GM18868 (cell line): Measurements from ENCODE around the gene NRXN3.

ENCODE experiments used
- ATAC-seq: cut with Tn5 transposase; IDR thresholded peaks from one replicate; pipeline ENCODE4 v1.9.1; 2021; ENCODE audit warnings: mild to moderate bottlenecking, moderate library complexity; ENCODE audit not compliant: unreplicated experiment

NRXN3 gene

DNA sequence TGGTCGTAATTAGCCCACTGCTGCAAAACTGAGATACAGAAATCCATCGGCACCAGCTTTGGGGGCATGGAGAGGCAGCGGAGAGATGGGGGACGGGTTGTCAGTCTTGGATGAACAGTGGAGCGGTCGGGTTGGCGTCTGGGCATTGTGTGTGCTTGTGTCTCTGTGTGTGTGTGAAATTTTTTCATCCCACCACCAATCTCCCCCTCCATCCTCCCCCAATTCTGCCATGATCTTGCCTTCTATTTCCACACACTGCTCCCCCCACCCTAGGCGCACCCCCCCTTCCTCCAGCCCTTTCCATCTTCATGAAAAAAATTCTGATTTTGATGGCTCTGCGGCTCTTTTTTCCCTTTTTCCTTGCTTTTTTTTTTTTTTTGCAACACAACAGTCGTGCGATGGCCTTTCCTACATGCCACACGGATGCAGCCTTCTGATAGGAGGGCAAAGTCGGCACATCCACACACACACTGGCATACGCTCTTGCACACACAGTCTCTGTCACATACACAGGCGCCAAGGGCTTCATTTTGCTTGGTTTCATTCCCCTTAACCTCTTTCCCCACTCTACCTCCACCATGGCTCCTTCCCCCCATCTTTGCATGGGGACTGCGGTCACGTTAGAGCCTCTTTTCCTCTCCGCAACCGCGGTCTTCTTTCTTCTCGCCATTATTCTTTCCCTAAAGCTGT, 3.3 kb downstream of the NRXN3 start:
- ATAC-seq: no peak

DNA sequence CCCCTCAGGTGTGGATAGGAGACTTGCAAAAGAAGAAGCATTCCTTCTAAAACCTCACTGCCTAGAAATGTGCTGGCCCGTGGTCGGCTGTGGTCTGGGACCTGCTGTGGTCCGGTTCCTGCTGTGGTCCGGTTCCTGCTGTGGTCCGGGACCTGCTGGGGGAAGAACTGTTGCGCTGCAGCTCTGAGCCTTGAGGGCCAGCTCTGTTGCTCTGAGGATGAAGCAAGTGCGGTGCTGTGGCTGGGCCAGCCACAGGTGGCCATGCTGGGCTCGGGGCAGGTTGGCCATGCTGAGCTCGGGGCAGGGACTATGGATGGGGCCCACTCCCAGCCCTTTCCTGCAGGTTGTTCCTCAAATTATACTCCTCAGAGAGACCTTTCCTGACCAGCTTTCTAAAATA, 5.2 kb downstream of the NRXN3 start:
- no peak for ATAC-seq

GRCh38 chr14:78178071-78178470, 7.9 kb downstream of the NRXN3 start:
- no peak for ATAC-seq

DNA sequence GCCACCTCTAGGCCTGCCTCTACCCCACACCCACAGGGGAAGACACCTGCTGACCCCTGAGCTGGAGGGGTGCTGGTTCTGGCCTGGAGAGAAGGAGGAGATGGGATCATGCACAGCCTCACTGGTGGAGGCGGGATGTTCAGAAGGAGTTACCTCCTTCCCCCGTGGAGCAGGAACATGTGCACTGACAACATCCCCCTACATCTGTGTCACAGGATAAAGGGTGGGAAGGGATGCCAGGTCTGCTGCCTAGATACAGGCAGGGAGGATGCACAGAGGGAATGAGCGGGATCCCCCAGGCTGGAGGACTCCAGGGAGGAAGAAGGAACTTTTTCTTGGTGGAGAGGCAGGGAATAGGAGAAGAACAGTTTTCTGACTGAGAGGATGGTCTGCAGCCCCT, 8.8 kb downstream of the NRXN3 start:
- ATAC-seq: no peak

GRCh38 chr14:78181270-78181669, 11.1 kb downstream of the NRXN3 start:
- no peak for ATAC-seq

- no peak for ATAC-seq
These were observed 12.5 kb downstream of the NRXN3 start for GRCh38 chr14:78182722-78183121.

GRCh38 chr14:78184157-78184556, 14.0 kb downstream of the NRXN3 start:
- no peak for ATAC-seq

- no peak for ATAC-seq
These were observed 16.1 kb downstream of the NRXN3 start for GRCh38 chr14:78186277-78186676.

DNA sequence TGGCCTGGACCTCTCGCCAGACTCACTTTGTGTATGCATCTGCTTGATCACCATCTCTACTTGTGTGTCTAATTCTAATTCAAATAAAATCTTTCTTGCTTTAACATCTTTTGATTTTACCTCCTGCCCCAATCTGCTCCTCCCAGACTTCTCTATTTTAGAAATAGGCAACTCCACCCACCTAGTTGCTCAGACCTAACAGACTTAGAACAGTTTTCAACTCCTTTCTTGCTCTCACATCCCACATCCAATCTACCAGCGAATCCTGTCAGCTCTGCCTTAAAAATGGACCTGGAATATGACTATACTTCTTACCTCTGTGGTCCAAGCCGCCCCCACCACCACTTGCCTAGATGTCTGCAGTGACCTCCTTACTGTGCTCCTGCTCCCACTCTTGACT, 18.7 kb downstream of the NRXN3 start:
- no peak for ATAC-seq

DNA sequence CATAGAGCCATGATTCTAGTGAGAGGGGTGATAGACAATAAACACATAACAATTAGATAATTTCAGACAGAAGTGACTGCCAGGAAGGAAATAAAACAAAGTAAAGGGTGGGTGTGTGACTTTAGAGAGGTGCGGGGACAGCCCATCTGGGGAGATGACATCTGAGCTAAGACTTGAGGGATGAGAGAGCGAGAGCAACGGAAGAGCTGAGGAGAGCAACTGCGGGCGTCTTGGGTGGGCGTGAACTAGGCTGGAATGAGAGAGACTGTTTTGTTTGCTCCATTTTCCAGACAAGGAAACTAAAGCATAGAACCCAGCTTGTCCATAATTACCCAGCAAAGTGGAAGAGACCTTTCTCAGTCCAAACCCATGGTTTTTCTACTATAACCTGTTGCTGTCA, 25.3 kb downstream of the NRXN3 start:
- ATAC-seq: no peak

DNA sequence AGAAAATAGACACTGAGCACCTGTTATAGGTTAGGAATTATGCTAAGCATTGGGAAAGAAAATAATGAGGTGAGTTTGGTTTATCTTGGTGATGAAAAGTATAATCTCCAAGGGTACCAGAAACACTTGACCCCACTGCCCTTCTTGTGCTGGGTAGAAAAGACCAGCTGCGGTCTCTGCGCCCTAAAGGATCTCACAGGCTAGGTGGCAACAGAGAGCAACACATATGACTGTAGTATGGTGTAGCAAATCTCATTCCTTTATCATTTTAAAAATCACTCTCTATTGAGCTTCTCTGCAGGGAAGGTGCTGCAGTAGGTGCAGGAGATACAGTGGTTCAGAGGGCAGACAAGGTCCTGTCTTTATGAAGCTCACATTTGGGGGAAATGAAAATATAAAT, 26.1 kb downstream of the NRXN3 start:
- no peak for ATAC-seq

GRCh38 chr14:78197051-78197450, 26.9 kb downstream of the NRXN3 start:
- ATAC-seq: no peak

GRCh38 chr14:78202163-78202562, 32.0 kb downstream of the NRXN3 start:
- peak; percentile 41 for ATAC-seq

DNA sequence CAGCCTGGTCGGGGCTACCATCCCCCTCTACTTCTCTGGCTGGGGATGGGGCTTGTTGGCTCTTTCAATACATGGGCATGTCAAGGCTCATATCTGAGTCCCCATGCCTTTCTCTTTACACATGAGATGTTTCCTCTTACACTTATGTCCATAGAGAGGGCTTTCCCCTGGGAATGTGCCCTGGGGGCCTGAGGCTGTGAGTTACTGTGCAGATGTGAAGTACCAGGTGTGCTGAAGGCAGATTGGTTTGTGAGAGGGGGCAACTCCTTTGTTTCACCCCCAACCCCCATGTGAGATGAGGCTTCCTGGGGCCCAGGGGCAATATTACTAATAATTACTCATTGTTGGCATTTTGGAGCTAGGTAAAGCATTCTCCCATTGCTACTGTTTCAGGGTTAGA, 32.8 kb downstream of the NRXN3 start:
- no peak for ATAC-seq

DNA sequence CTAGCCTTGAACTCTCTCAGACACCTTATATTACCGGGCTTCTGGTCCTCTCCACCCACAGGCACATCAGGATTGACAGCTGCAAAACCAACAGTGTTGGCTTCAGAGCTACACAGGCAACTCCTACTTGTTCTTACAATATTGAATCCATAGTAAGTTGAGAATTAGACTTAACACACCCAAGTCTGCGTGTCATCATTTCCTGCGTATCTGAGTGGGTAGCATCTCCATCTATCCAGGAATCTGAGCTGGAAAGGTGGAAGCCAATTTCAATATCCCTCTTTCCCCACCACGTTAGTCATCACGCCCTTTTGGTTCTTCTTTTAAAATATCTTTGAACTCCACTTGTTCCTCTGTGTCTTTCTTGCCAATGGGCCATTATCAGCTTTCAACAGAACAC, 37.2 kb downstream of the NRXN3 start:
- no peak for ATAC-seq

GRCh38 chr14:78220273-78220672, 50.1 kb downstream of the NRXN3 start:
- no peak for ATAC-seq

DNA sequence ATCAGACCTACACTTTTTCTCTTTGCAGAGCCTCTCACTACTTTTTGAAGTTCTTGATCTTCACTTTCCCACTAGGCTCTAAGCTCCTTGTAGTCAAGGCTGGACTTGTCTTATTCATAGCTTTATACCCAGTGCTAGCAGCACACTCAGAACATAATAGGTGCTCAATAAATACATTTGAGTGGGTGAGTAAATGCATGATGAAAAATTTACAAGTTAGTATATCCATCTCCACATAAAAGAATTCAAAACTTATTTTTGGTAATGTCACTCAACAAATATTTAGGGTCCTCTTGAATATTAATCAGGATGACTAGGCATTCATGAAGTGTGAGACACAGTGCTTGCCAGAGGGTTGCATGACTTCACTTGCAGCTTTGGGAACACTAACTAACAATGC, 52.6 kb downstream of the NRXN3 start:
- ATAC-seq: no peak

DNA sequence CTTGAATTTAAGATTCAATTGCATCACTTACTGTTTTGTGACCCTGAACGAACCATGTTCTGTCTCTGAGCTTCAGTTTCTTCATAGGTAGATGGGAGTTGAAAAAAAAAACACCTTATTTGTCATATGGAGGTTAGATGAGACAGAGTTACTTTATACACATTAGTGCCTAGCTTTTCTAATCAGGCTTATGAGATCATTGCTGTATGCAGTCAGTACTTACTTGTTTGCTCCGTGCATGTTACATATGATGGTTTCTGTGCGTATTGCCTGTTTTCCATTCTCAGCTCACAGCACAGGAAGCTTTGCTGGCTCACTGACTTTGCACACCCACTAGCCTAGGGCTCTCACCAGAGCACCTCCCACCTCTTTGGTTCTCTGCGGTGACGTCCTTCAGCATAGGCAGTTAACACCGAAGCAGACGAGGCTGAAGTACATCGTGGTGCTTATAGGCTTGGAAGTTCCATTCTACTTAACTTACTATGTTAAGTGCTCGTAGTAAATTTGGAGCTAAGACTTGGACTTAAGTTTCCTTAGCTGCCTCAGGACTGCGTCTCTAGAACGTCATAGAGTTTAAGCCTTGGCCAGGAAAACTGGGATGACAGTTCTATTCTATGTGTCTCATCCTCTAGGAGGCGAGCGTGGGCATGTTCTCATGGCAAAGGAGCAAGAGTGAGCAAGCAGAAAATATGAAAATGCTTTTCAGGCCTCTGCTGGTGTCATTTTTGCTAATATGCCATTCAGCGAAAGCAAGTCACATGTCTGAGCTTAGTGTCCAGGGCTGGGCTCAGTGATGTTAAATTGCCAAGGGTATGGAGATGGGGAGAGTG, 57.3 kb downstream of the NRXN3 start:
- ATAC-seq: no peak

GRCh38 chr14:78228702-78229327, 58.6 kb downstream of the NRXN3 start:
- ATAC-seq: no peak

GRCh38 chr14:78232231-78233000, 62.2 kb downstream of the NRXN3 start:
- no peak for ATAC-seq

DNA sequence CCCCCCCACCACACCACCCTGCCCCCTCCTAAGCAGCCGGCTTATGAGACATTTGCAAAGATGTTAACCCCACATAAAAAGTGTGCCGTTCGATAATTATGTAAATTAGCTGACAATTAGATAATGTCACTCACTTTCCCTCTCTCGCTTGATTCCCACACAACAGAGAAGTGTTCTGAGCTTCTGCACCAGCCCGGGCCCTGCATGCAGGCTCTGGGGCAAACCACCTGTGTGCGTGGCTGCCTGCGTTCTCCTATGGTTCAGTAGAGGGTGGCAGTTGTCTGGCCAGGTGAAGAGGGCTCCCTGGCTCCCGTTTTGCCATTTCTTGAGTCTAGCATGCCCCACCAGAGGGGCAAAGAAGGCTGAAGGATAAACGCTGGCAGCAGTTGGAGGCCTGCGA, 68.0 kb downstream of the NRXN3 start:
- ATAC-seq: no peak
